Central memory CD8-positive, alpha-beta T cell (primary cell): ENCODE measurements around the gene MRTFA.
A peak's percentile ranks its signal among the peaks of the same experiment; 100 is the strongest.
"Not testable (repeated sequence)": the region's sequence is repeated elsewhere in the genome, so short reads cannot be mapped to it uniquely, and the experiment has no call there.

Experiments used
- ATAC-seq: fragments of 150-1000 bp; cut with Tn5 transposase; replicated peaks from 2 replicates; pipeline ENCODE4 v1.10.0; 2022; ENCODE audit warnings: mild to moderate bottlenecking, moderate FRiP score, moderate number of reproducible peaks; ENCODE audit not compliant: poor library complexity, severe bottlenecking; ENCODE audit errors: extremely low read depth
- DNase-seq, 2 donors: peaks; one replicate each; pipeline ENCODE4 v3.0.0; 2021; ENCODE audit warnings: low spot score in 2 of 2
- H3K27ac Mint-ChIP-seq: one replicate; pipeline ENCODE4 v1.8.0; 2022; ENCODE audit warnings: low read depth, mild to moderate bottlenecking, moderate library complexity, mixed read lengths
- H3K27me3 Mint-ChIP-seq: one replicate; pipeline ENCODE4 v1.8.0; 2022; ENCODE audit warnings: mixed read lengths
- H3K36me3 Mint-ChIP-seq: one replicate; pipeline ENCODE4 v1.8.0; 2022; ENCODE audit warnings: mild to moderate bottlenecking, moderate library complexity, mixed read lengths; ENCODE audit not compliant: insufficient read depth
- H3K4me1 Mint-ChIP-seq: one replicate; pipeline ENCODE4 v1.8.0; 2022; ENCODE audit warnings: mixed read lengths
- H3K4me3 Mint-ChIP-seq: one replicate; pipeline ENCODE4 v1.8.0; 2022; ENCODE audit warnings: mild to moderate bottlenecking, moderate library complexity, mixed read lengths
- H3K9me3 Mint-ChIP-seq: one replicate; pipeline ENCODE4 v1.8.0; 2022; ENCODE audit warnings: mixed read lengths

MRTFA gene

GRCh38 chr22:40516416-40516815 is 120.1 kb downstream of the MRTFA start:
- Mint-ChIP-seq H3K27me3 (no peaks in the 10 kb centered on the region), H3K4me1 (peaks cover 22% of the 10 kb centered on the region), H3K27ac (no peak overlapping the region), H3K9me3 (no peaks in the 10 kb centered on the region), H3K4me3 (no peak overlapping the region), H3K36me3 (peaks cover 3% of the 10 kb centered on the region)
- DNase-seq (no peak), ATAC-seq (no peak)

GRCh38 chr22:40512426-40513136 is 123.9 kb downstream of the MRTFA start:
- H3K27ac Mint-ChIP-seq, result no peak overlapping the region
- H3K36me3 Mint-ChIP-seq, result no peaks in the 10 kb centered on the region
- no peaks in the 10 kb centered on the region for H3K9me3 Mint-ChIP-seq
- no peaks in the 10 kb centered on the region for H3K27me3 Mint-ChIP-seq
- ATAC-seq (no peak), DNase-seq (no peak)
- no peak overlapping the region for H3K4me3 Mint-ChIP-seq
- peaks cover 7% of the 10 kb centered on the region for H3K4me1 Mint-ChIP-seq

GRCh38 chr22:40511604-40512003 is 124.9 kb downstream of the MRTFA start:
- Mint-ChIP-seq H3K9me3 (no peaks in the 10 kb centered on the region), H3K4me3 (no peak overlapping the region), H3K4me1 (peaks cover 7% of the 10 kb centered on the region), H3K27ac (no peak overlapping the region), H3K27me3 (no peaks in the 10 kb centered on the region), H3K36me3 (peaks cover 2% of the 10 kb centered on the region)
- DNase-seq, result no peak
- no peak for ATAC-seq

- no peaks in the 10 kb centered on the region for H3K27me3 Mint-ChIP-seq
Observed at GRCh38 chr22:40510631-40511364, 125.7 kb downstream of the MRTFA start.

GRCh38 chr22:40509401-40510134 is 127.0 kb downstream of the MRTFA start:
- Mint-ChIP-seq H3K36me3 (peaks cover 2% of the 10 kb centered on the region), H3K9me3 (no peaks in the 10 kb centered on the region), H3K4me3 (no peak overlapping the region), H3K27me3 (no peaks in the 10 kb centered on the region), H3K4me1 (peaks cover 7% of the 10 kb centered on the region), H3K27ac (peak overlapping the region; percentile 0)
- no peak for DNase-seq
- ATAC-seq, result no peak

More at GRCh38 chr22:40510631-40511364, 125.7 kb downstream of the MRTFA start:
- DNase-seq, result no peak
- peaks cover 7% of the 10 kb centered on the region for H3K4me1 Mint-ChIP-seq
- no peaks in the 10 kb centered on the region for H3K9me3 Mint-ChIP-seq
- peaks cover 2% of the 10 kb centered on the region for H3K36me3 Mint-ChIP-seq
- no peak for ATAC-seq
- peak overlapping the region; percentile 0 for H3K27ac Mint-ChIP-seq
- no peak overlapping the region for H3K4me3 Mint-ChIP-seq

- not testable (repeated sequence) for H3K4me3 Mint-ChIP-seq, H3K27ac Mint-ChIP-seq, DNase-seq, H3K27me3 Mint-ChIP-seq, H3K36me3 Mint-ChIP-seq, H3K4me1 Mint-ChIP-seq, H3K9me3 Mint-ChIP-seq, ATAC-seq
Observed at GRCh38 chr22:40508046-40508445, 128.5 kb downstream of the MRTFA start.

- ATAC-seq (no peak), DNase-seq (no peak)
- peaks cover 2% of the 10 kb centered on the region for H3K36me3 Mint-ChIP-seq
- H3K27me3 Mint-ChIP-seq, result no peaks in the 10 kb centered on the region
- no peak overlapping the region for H3K4me3 Mint-ChIP-seq
- no peaks in the 10 kb centered on the region for H3K9me3 Mint-ChIP-seq
- peaks cover 12% of the 10 kb centered on the region for H3K4me1 Mint-ChIP-seq
- H3K27ac Mint-ChIP-seq, result no peak overlapping the region
Observed at GRCh38 chr22:40507491-40507890, 129.0 kb downstream of the MRTFA start.

- no peaks in the 10 kb centered on the region for H3K27me3 Mint-ChIP-seq
- peaks cover 12% of the 10 kb centered on the region for H3K4me1 Mint-ChIP-seq
- H3K9me3 Mint-ChIP-seq, result no peaks in the 10 kb centered on the region
- no peak overlapping the region for H3K4me3 Mint-ChIP-seq
- ATAC-seq (no peak), DNase-seq (no peak)
- no peak overlapping the region for H3K27ac Mint-ChIP-seq
- peaks cover 2% of the 10 kb centered on the region for H3K36me3 Mint-ChIP-seq
Observed at GRCh38 chr22:40506762-40507161, 129.8 kb downstream of the MRTFA start.

GRCh38 chr22:40504285-40505249 is 132.0 kb downstream of the MRTFA start:
- peaks cover 2% of the 10 kb centered on the region for H3K36me3 Mint-ChIP-seq
- peak overlapping the region; percentile 22 for H3K27ac Mint-ChIP-seq
- H3K4me3 Mint-ChIP-seq, result no peak overlapping the region
- H3K9me3 Mint-ChIP-seq, result no peaks in the 10 kb centered on the region
- ATAC-seq (no peak), DNase-seq (no peak)
- no peaks in the 10 kb centered on the region for H3K27me3 Mint-ChIP-seq
- peaks cover 6% of the 10 kb centered on the region for H3K4me1 Mint-ChIP-seq

- no peaks in the 10 kb centered on the region for H3K27me3 Mint-ChIP-seq
- no peak overlapping the region for H3K27ac Mint-ChIP-seq
- peaks cover 11% of the 10 kb centered on the region for H3K4me1 Mint-ChIP-seq
- ATAC-seq, result no peak
- peaks cover 4% of the 10 kb centered on the region for H3K36me3 Mint-ChIP-seq
- DNase-seq, result no peak
- no peak overlapping the region for H3K4me3 Mint-ChIP-seq
- no peaks in the 10 kb centered on the region for H3K9me3 Mint-ChIP-seq
Observed at GRCh38 chr22:40502919-40503318, 133.6 kb downstream of the MRTFA start.

- peaks cover 11% of the 10 kb centered on the region for H3K4me1 Mint-ChIP-seq
- not testable (repeated sequence) for ATAC-seq
Observed at GRCh38 chr22:40500465-40500786, 136.1 kb downstream of the MRTFA start.

GRCh38 chr22:40499209-40499623 is 137.3 kb downstream of the MRTFA start:
- DNase-seq, result no peak
- no peak overlapping the region for H3K4me3 Mint-ChIP-seq

More at GRCh38 chr22:40500465-40500786, 136.1 kb downstream of the MRTFA start:
- not testable (repeated sequence) for H3K27me3 Mint-ChIP-seq, DNase-seq, H3K9me3 Mint-ChIP-seq, H3K4me3 Mint-ChIP-seq, H3K36me3 Mint-ChIP-seq
- H3K27ac Mint-ChIP-seq, result peak overlapping the region; percentile 44

More at GRCh38 chr22:40499209-40499623, 137.3 kb downstream of the MRTFA start:
- Mint-ChIP-seq H3K36me3 (peaks cover 2% of the 10 kb centered on the region), H3K9me3 (no peaks in the 10 kb centered on the region), H3K4me1 (peaks cover 16% of the 10 kb centered on the region), H3K27me3 (no peaks in the 10 kb centered on the region), H3K27ac (peak overlapping the region; percentile 44)
- no peak for ATAC-seq
